ENCODE data around the gene TMEM116. TPM values are rescaled to one million over a fixed set of nuclear protein-coding genes. Genes with fewer than 3 reads are reported as not detected.
A peak's percentile ranks its signal among the peaks of the same experiment; 100 is the strongest.

Gene TMEM116
- total RNA-seq, 3 donors from 2014 or later (not counting 1 experiment from before 2014, with no cell fraction given): 6.5 to 10.2 (median 10.1) TPM

GRCh38 chr12:112031472-112031871 is 18.5 kb upstream of the TMEM116 start:
- WGBS (ENCODE audit: insufficient coverage): 100% methylated on average over 2 of the region's 2 CpGs
- no peak for DNase-seq
- Mint-ChIP-seq H3K4me1 (no peaks in the 10 kb centered on the region), H3K27me3 (ENCODE audit: low read depth in 2 of 2) (no peaks in the 10 kb centered on the region), H3K36me3 (peaks cover 9% of the 10 kb centered on the region), H3K9me3 (no peaks in the 10 kb centered on the region), H3K4me3 (no peak overlapping the region), H3K27ac (no peak overlapping the region)
- no peak overlapping the region for H3K27ac ChIP-seq (ENCODE audit: low read length)
- H3K4me3 ChIP-seq (ENCODE audit: low read length): no peak overlapping the region
- intact Hi-C loops (cut with micrococcal nuclease): no loop called here
- no peaks in the 10 kb centered on the region for H3K27me3 ChIP-seq (ENCODE audit: control insufficient read depth, insufficient read depth, low read length)
- no peak for ATAC-seq
- H3K36me3 ChIP-seq (ENCODE audit: control insufficient read depth, insufficient read depth, low read length): peaks cover 55% of the 10 kb centered on the region
- no peaks in the 10 kb centered on the region for H3K9me3 ChIP-seq (ENCODE audit: control insufficient read depth, insufficient read depth, low read length)
- no peak for TF ChIP-seq CTCF (IDR thresholded peaks at IDR 0.05)
- no peaks in the 10 kb centered on the region for H3K4me1 ChIP-seq (ENCODE audit: control insufficient read depth, insufficient read depth, low read length)

DNA sequence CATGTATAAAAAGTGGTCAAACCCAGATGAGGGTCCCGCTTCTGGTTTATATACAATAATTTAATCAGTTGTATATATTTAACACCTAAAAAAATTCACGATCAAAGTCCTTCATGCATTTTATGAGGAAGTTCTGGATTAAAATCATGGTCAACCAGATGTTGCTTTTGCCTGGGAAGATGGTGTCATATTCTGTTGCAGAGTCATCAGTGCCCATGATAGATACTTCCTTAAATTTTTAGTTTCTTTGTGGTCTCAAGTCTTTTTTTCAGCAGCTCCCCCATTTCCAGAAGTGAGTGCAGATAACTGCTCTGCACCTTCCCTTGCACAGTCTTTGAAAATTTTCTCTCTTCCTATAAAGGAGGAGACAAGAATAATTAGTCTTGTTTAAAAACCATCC is 16.3 kb upstream of the TMEM116 start:
- Mint-ChIP-seq H3K27me3 (ENCODE audit: low read depth in 2 of 2) (no peaks in the 10 kb centered on the region), H3K27ac (no peak overlapping the region), H3K4me1 (peaks cover 5 to 6% of the 10 kb centered on the region in 2 donors), H3K36me3 (peaks cover 9% of the 10 kb centered on the region), H3K4me3 (no peak overlapping the region), H3K9me3 (no peaks in the 10 kb centered on the region)
- no peak for TF ChIP-seq CTCF (IDR thresholded peaks at IDR 0.05)
- intact Hi-C loops (cut with micrococcal nuclease): no loop called here
- Histone ChIP-seq H3K36me3 (ENCODE audit: control insufficient read depth, insufficient read depth, low read length) (peaks cover 49% of the 10 kb centered on the region), H3K9me3 (ENCODE audit: control insufficient read depth, insufficient read depth, low read length) (no peaks in the 10 kb centered on the region), H3K27ac (ENCODE audit: low read length) (no peak overlapping the region), H3K4me3 (ENCODE audit: low read length) (no peak overlapping the region), H3K27me3 (ENCODE audit: control insufficient read depth, insufficient read depth, low read length) (no peaks in the 10 kb centered on the region), H3K4me1 (ENCODE audit: control insufficient read depth, insufficient read depth, low read length) (no peaks in the 10 kb centered on the region)
- ATAC-seq: no peak
- WGBS (ENCODE audit: insufficient coverage): 100% methylated on average over 1 of the region's 2 CpGs
- DNase-seq: no peak

DNA sequence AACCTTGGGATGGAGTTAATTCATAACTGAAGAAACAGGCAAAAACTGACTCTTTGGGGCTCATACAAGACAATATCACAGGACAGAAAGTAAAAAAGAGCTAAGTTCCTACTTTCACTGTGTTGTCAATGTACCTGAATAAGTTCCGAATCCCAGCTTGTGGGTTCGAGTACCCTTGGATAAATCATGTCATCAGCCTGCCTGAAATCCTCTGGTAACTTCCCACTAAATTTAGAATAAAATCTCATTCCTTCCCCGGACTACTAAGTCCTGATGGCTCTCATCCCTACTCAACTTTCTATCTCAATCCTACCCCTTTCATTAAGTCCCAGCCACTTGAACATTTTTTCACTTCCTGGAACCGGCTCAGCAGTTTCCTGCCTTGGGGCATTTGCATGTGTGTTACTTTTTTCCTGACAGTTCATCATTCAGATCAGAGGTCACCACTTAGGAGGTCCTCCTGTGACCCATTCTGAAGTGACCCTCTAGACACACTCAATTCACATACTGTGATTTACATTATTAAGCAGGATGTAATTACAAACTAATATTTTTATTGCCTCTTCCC is 12.9 kb upstream of the TMEM116 start:
- TF ChIP-seq CTCF (IDR thresholded peaks at IDR 0.05): no peak
- Mint-ChIP-seq H3K4me3 (no peak overlapping the region), H3K27me3 (ENCODE audit: low read depth in 2 of 2) (no peaks in the 10 kb centered on the region), H3K9me3 (no peaks in the 10 kb centered on the region), H3K36me3 (no peaks in the 10 kb centered on the region), H3K27ac (peak overlapping the region; percentile 8 to 82), H3K4me1 (peaks cover 10 to 14% of the 10 kb centered on the region in 2 donors)
- Histone ChIP-seq H3K36me3 (ENCODE audit: control insufficient read depth, insufficient read depth, low read length) (peaks cover 53% of the 10 kb centered on the region), H3K4me3 (ENCODE audit: low read length) (no peak overlapping the region), H3K4me1 (ENCODE audit: control insufficient read depth, insufficient read depth, low read length) (no peaks in the 10 kb centered on the region), H3K27me3 (ENCODE audit: control insufficient read depth, insufficient read depth, low read length) (no peaks in the 10 kb centered on the region), H3K27ac (ENCODE audit: low read length) (no peak overlapping the region), H3K9me3 (ENCODE audit: control insufficient read depth, insufficient read depth, low read length) (no peaks in the 10 kb centered on the region)
- ATAC-seq (no peak), DNase-seq (peak in 1 of 2 donors; percentile 26)
- intact Hi-C loops (cut with micrococcal nuclease): no loop called here
- WGBS (ENCODE audit: insufficient coverage): 70% methylated on average over 4 of the region's 4 CpGs
